Activated CD4-positive, alpha-beta T cell treated with anti-CD3 and anti-CD28 coated beads, Interleukin-2, amount 10 ng/mL, durations not matched to agents 24 days and 14 days (primary cell): ENCODE data around the gene TBC1D4. TPM values are rescaled to one million over a fixed set of nuclear protein-coding genes. Genes with fewer than 3 reads are reported as not detected.

Experiments used
- DNase-seq: peaks from one replicate; pipeline ENCODE4 v3.0.0; 2022
- H3K27ac Mint-ChIP-seq: one replicate; pipeline ENCODE4 v1.8.0; 2022; ENCODE audit warnings: mild to moderate bottlenecking, mixed read lengths
- H3K27me3 Mint-ChIP-seq: one replicate; pipeline ENCODE4 v1.8.0; 2022; ENCODE audit warnings: mixed read lengths
- H3K36me3 Mint-ChIP-seq: one replicate; pipeline ENCODE4 v1.8.0; 2022; ENCODE audit warnings: low read depth, mild to moderate bottlenecking, mixed read lengths
- H3K4me1 Mint-ChIP-seq: one replicate; pipeline ENCODE4 v1.8.0; 2021; ENCODE audit warnings: mixed read lengths
- H3K4me3 Mint-ChIP-seq: one replicate; pipeline ENCODE4 v1.8.0; 2022; ENCODE audit warnings: mild to moderate bottlenecking, moderate library complexity, mixed read lengths
- H3K9me3 Mint-ChIP-seq: one replicate; pipeline ENCODE4 v1.8.0; 2021; ENCODE audit warnings: mixed read lengths
- intact Hi-C: fragments of 100-400 bp; cut with micrococcal nuclease; formaldehyde crosslinking; loops from one replicate; pipeline ENCODE4 v1.15.1; 2023
- total RNA-seq: library from RNA; stranded (reverse); gene quantifications from 2 replicates; pipeline ENCODE4 v1.2.3, GENCODE V29; 2022

The TBC1D4 gene
- total RNA-seq, 1 donor from 2014 or later, result 77.0 TPM

GRCh38 chr13:75478659-75479058 is 3.3 kb downstream of the TBC1D4 start:
- no peak overlapping the region for H3K27ac Mint-ChIP-seq
- no peaks in the 10 kb centered on the region for H3K9me3 Mint-ChIP-seq
- no peak overlapping the region for H3K4me3 Mint-ChIP-seq

DNA sequence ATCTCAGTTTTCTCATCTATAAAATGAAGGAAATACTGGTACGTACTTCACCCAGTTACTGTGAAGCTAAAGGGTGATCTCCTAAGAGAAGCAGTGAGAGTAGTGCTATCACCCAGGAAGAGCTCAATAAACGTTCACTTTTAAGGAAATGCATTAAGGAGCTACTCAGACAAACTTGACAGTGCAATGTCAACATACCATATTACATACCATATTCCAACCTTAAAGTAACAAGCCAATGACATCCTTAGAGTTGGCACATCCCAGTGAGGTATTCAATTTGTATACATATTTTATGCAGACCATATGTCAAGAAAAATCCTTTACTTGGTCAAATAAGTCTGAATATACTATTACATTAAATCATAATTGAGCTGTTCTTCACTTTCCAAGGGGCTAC is 7.0 kb downstream of the TBC1D4 start:
- intact Hi-C loops, result no loop called here
- no peaks in the 10 kb centered on the region for H3K9me3 Mint-ChIP-seq
- peaks cover 34% of the 10 kb centered on the region for H3K27me3 Mint-ChIP-seq
- H3K27ac Mint-ChIP-seq, result no peak overlapping the region
- H3K4me3 Mint-ChIP-seq, result no peak overlapping the region
- H3K36me3 Mint-ChIP-seq, result peaks cover 2% of the 10 kb centered on the region
- no peak for DNase-seq
- peaks cover 3% of the 10 kb centered on the region for H3K4me1 Mint-ChIP-seq

More at GRCh38 chr13:75478659-75479058, 3.3 kb downstream of the TBC1D4 start:
- peaks cover 5% of the 10 kb centered on the region for H3K36me3 Mint-ChIP-seq
- H3K4me1 Mint-ChIP-seq, result peaks cover 15% of the 10 kb centered on the region
- peaks cover 47% of the 10 kb centered on the region for H3K27me3 Mint-ChIP-seq
- intact Hi-C loops, result no loop called here
- no peak for DNase-seq

GRCh38 chr13:75473468-75473867 is 8.5 kb downstream of the TBC1D4 start:
- DNase-seq, result no peak
- Mint-ChIP-seq H3K27me3 (peaks cover 26% of the 10 kb centered on the region), H3K4me1 (peaks cover 2% of the 10 kb centered on the region), H3K36me3 (peaks cover 2% of the 10 kb centered on the region), H3K27ac (no peak overlapping the region), H3K4me3 (no peak overlapping the region), H3K9me3 (no peaks in the 10 kb centered on the region)
- intact Hi-C loops, result no loop called here

- peaks cover 10% of the 10 kb centered on the region for H3K27me3 Mint-ChIP-seq
- H3K36me3 Mint-ChIP-seq, result no peaks in the 10 kb centered on the region
- H3K27ac Mint-ChIP-seq, result no peak overlapping the region
- H3K4me3 Mint-ChIP-seq, result no peak overlapping the region
- no peaks in the 10 kb centered on the region for H3K9me3 Mint-ChIP-seq
- DNase-seq, result no peak
- H3K4me1 Mint-ChIP-seq, result peaks cover 2% of the 10 kb centered on the region
- intact Hi-C loops, result no loop called here
Observed at GRCh38 chr13:75470676-75471075, 11.3 kb downstream of the TBC1D4 start.

DNA sequence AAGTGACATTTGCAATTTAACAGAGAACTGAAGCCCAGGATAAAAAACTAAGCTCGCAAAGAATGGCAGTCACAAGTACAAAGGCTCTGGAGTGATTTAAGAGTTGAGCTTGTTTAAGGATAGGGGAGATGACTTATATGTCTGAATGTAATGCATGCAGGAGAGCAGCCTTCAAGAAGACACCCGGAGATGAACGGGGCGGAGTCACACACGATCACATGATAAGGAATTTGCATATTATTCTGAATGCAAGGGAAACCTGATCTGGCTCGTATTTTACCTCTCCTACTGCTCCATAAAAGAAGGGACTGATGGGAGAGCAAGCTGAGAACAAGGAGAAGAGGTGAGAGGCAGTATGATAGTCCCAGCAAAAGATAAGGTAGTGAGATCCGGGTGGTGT is 12.9 kb downstream of the TBC1D4 start:
- intact Hi-C loops, result no loop called here
- Mint-ChIP-seq H3K9me3 (no peaks in the 10 kb centered on the region), H3K4me3 (no peak overlapping the region), H3K36me3 (no peaks in the 10 kb centered on the region), H3K4me1 (peaks cover 2% of the 10 kb centered on the region), H3K27me3 (peaks cover 9% of the 10 kb centered on the region), H3K27ac (no peak overlapping the region)
- no peak for DNase-seq

DNA sequence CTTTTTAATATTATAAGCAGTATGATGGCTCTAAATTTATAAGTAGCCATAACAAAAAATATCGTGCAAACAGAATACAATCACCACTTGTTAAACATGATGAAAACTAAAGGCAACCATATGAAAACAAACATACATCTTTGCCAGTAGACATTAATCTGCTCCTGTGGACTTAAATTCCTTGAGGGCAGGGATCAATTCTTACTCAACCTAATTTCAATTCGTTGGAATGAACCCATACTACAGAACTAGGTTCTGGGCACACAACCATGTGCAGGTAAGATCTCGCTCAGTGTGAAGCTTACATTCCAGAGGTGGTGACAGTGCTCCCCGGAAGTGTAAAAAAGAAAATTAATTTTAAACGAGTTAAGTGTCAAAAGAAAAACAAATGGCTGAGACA is 13.4 kb downstream of the TBC1D4 start:
- DNase-seq, result no peak
- H3K36me3 Mint-ChIP-seq, result no peaks in the 10 kb centered on the region
- H3K9me3 Mint-ChIP-seq, result no peaks in the 10 kb centered on the region
- H3K4me1 Mint-ChIP-seq, result no peaks in the 10 kb centered on the region
- H3K27me3 Mint-ChIP-seq, result peaks cover 9% of the 10 kb centered on the region
- H3K4me3 Mint-ChIP-seq, result no peak overlapping the region
- intact Hi-C loops, result no loop called here
- no peak overlapping the region for H3K27ac Mint-ChIP-seq

- no peaks in the 10 kb centered on the region for H3K9me3 Mint-ChIP-seq
- H3K4me1 Mint-ChIP-seq, result no peaks in the 10 kb centered on the region
- DNase-seq, result no peak
- no peak overlapping the region for H3K4me3 Mint-ChIP-seq
- peaks cover 9% of the 10 kb centered on the region for H3K27me3 Mint-ChIP-seq
- intact Hi-C loops, result no loop called here
- H3K36me3 Mint-ChIP-seq, result no peaks in the 10 kb centered on the region
- no peak overlapping the region for H3K27ac Mint-ChIP-seq
Observed at GRCh38 chr13:75468098-75468497, 13.9 kb downstream of the TBC1D4 start.

- peaks cover 6% of the 10 kb centered on the region for H3K27me3 Mint-ChIP-seq
- intact Hi-C loops, result no loop called here
- H3K4me3 Mint-ChIP-seq, result no peak overlapping the region
Observed at GRCh38 chr13:75467040-75467728, 14.8 kb downstream of the TBC1D4 start.

GRCh38 chr13:75465236-75465635 is 16.7 kb downstream of the TBC1D4 start:
- H3K27ac Mint-ChIP-seq, result no peak overlapping the region
- no peak for DNase-seq
- intact Hi-C loops, result no loop called here

More at GRCh38 chr13:75467040-75467728, 14.8 kb downstream of the TBC1D4 start:
- Mint-ChIP-seq H3K4me1 (no peaks in the 10 kb centered on the region), H3K27ac (no peak overlapping the region), H3K36me3 (no peaks in the 10 kb centered on the region), H3K9me3 (no peaks in the 10 kb centered on the region)
- DNase-seq, result no peak

DNA sequence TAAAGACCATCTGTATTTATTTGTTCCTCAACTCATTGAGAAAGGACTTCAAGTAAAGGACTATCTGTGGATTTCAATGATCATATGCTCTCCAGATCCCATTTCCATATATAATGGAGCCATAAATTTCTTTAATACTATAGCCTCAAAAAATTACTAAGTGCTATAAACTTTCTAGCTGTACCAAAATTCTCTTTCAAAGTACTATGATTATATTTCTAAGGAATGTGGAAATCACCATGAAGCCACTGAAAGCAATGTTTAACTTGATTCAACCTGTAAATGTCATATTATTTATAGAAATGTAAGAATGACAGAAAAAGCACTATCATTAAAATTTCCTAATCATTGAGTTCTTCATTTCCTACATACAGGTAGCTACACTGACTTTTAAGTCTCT is 20.7 kb downstream of the TBC1D4 start:
- intact Hi-C loops, result no loop called here
- peaks cover 2% of the 10 kb centered on the region for H3K36me3 Mint-ChIP-seq
- DNase-seq, result no peak
- no peak overlapping the region for H3K27ac Mint-ChIP-seq
- H3K27me3 Mint-ChIP-seq, result peaks cover 6% of the 10 kb centered on the region
- peaks cover 2% of the 10 kb centered on the region for H3K4me1 Mint-ChIP-seq
- H3K9me3 Mint-ChIP-seq, result no peaks in the 10 kb centered on the region
- no peak overlapping the region for H3K4me3 Mint-ChIP-seq

More at GRCh38 chr13:75465236-75465635, 16.7 kb downstream of the TBC1D4 start:
- H3K4me1 Mint-ChIP-seq, result no peaks in the 10 kb centered on the region
- no peaks in the 10 kb centered on the region for H3K9me3 Mint-ChIP-seq
- peaks cover 2% of the 10 kb centered on the region for H3K36me3 Mint-ChIP-seq
- H3K4me3 Mint-ChIP-seq, result no peak overlapping the region
- peaks cover 6% of the 10 kb centered on the region for H3K27me3 Mint-ChIP-seq

GRCh38 chr13:75460644-75461043 is 21.3 kb downstream of the TBC1D4 start:
- intact Hi-C loops, result no loop called here
- H3K4me1 Mint-ChIP-seq, result peaks cover 2% of the 10 kb centered on the region
- no peak for DNase-seq
- no peaks in the 10 kb centered on the region for H3K9me3 Mint-ChIP-seq
- H3K27ac Mint-ChIP-seq, result no peak overlapping the region
- peaks cover 2% of the 10 kb centered on the region for H3K36me3 Mint-ChIP-seq
- no peak overlapping the region for H3K4me3 Mint-ChIP-seq
- peaks cover 6% of the 10 kb centered on the region for H3K27me3 Mint-ChIP-seq

- intact Hi-C loops, result no loop called here
- H3K4me3 Mint-ChIP-seq, result no peak overlapping the region
- no peak for DNase-seq
- H3K4me1 Mint-ChIP-seq, result peaks cover 2% of the 10 kb centered on the region
- no peaks in the 10 kb centered on the region for H3K9me3 Mint-ChIP-seq
- H3K36me3 Mint-ChIP-seq, result peaks cover 2% of the 10 kb centered on the region
- H3K27ac Mint-ChIP-seq, result no peak overlapping the region
- peaks cover 7% of the 10 kb centered on the region for H3K27me3 Mint-ChIP-seq
Observed at GRCh38 chr13:75458696-75459422, 23.1 kb downstream of the TBC1D4 start.

DNA sequence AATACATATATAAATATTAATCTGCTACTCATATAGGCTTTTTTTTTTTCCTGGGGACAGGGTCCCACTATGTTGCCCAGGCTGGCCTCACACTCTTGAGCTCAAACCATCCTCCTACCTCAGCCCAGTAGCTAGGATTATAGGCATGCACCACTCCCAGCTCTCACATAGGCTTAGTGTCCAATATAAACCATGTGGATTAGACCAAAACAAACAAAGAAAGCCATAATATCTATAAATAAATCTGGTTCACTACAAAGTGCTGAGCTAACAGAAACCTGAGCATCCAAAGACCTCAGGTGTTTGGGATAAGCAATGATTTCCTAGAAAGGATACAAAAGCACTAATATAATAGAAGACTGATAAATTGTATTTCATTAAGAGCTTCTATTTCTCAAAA is 26.0 kb downstream of the TBC1D4 start:
- Mint-ChIP-seq H3K27me3 (peaks cover 7% of the 10 kb centered on the region), H3K4me1 (peaks cover 2% of the 10 kb centered on the region), H3K9me3 (no peaks in the 10 kb centered on the region), H3K36me3 (peaks cover 2% of the 10 kb centered on the region), H3K4me3 (no peak overlapping the region), H3K27ac (no peak overlapping the region)
- intact Hi-C loops, result no loop called here
- DNase-seq, result no peak

- no peak overlapping the region for H3K27ac Mint-ChIP-seq
Observed at GRCh38 chr13:75454497-75454896, 27.5 kb downstream of the TBC1D4 start.

More at GRCh38 chr13:75454497-75454896, 27.5 kb downstream of the TBC1D4 start:
- H3K4me3 Mint-ChIP-seq, result no peak overlapping the region
- peaks cover 2% of the 10 kb centered on the region for H3K4me1 Mint-ChIP-seq
- no peaks in the 10 kb centered on the region for H3K9me3 Mint-ChIP-seq
- intact Hi-C loops, result no loop called here
- no peak for DNase-seq
- H3K36me3 Mint-ChIP-seq, result no peaks in the 10 kb centered on the region
- peaks cover 7% of the 10 kb centered on the region for H3K27me3 Mint-ChIP-seq
